GDM1 (cell line): ENCODE measurements around the gene ADAMTS6.
"Not testable (repeated sequence)": the region's sequence is repeated elsewhere in the genome, so short reads cannot be mapped to it uniquely, and the experiment has no call there.

Experiments
- DNase-seq: peaks from one replicate; lab custom pipeline; 2025; lab: John Stamatoyannopoulos, UW

Gene ADAMTS6

GRCh38 chr5:65468633-65469032 is 13.1 kb downstream of the ADAMTS6 start:
- no peak for DNase-seq

GRCh38 chr5:65462139-65462705 is 19.5 kb downstream of the ADAMTS6 start:
- no peak for DNase-seq

GRCh38 chr5:65461490-65461889 is 20.2 kb downstream of the ADAMTS6 start:
- no peak for DNase-seq

- no peak for DNase-seq
Observed at GRCh38 chr5:65459995-65460394, 21.7 kb downstream of the ADAMTS6 start.

GRCh38 chr5:65455064-65455463 is 26.7 kb downstream of the ADAMTS6 start:
- no peak for DNase-seq

GRCh38 chr5:65451436-65451835 is 30.3 kb downstream of the ADAMTS6 start:
- no peak for DNase-seq

GRCh38 chr5:65446682-65447081 is 35.0 kb downstream of the ADAMTS6 start:
- DNase-seq, result no peak

- no peak for DNase-seq
Observed at GRCh38 chr5:65441800-65442199, 39.9 kb downstream of the ADAMTS6 start.

- no peak for DNase-seq
Observed at GRCh38 chr5:65440456-65440855, 41.3 kb downstream of the ADAMTS6 start.

GRCh38 chr5:65434122-65434521 is 47.6 kb downstream of the ADAMTS6 start:
- DNase-seq, result no peak

GRCh38 chr5:65426656-65427055 is 55.1 kb downstream of the ADAMTS6 start:
- no peak for DNase-seq

- no peak for DNase-seq
Observed at GRCh38 chr5:65423623-65424022, 58.1 kb downstream of the ADAMTS6 start.

GRCh38 chr5:65418661-65419060 is 63.1 kb downstream of the ADAMTS6 start:
- DNase-seq, result no peak

- DNase-seq, result no peak
Observed at GRCh38 chr5:65413822-65414221, 67.9 kb downstream of the ADAMTS6 start.

GRCh38 chr5:65412842-65413241 is 68.9 kb downstream of the ADAMTS6 start:
- no peak for DNase-seq

- no peak for DNase-seq
Observed at GRCh38 chr5:65411356-65411755, 70.4 kb downstream of the ADAMTS6 start.

- no peak for DNase-seq
Observed at GRCh38 chr5:65395526-65396155, 86.1 kb downstream of the ADAMTS6 start.

- DNase-seq, result no peak
Observed at GRCh38 chr5:65394087-65394486, 87.6 kb downstream of the ADAMTS6 start.

GRCh38 chr5:65391591-65391990 is 90.1 kb downstream of the ADAMTS6 start:
- DNase-seq, result no peak

- no peak for DNase-seq
Observed at GRCh38 chr5:65390208-65390607, 91.5 kb downstream of the ADAMTS6 start.

- no peak for DNase-seq
Observed at GRCh38 chr5:65383859-65384258, 97.9 kb downstream of the ADAMTS6 start.

GRCh38 chr5:65382582-65382981 is 99.1 kb downstream of the ADAMTS6 start:
- no peak for DNase-seq

GRCh38 chr5:65370505-65370904 is 111.2 kb downstream of the ADAMTS6 start:
- not testable (repeated sequence) for DNase-seq

- no peak for DNase-seq
Observed at GRCh38 chr5:65366655-65367054, 115.1 kb downstream of the ADAMTS6 start.
